ENCODE results near the gene COLEC11.

GRCh38 chr2:3656762-3657721, 62.1 kb downstream of the COLEC11 start:
- TF ChIP-seq CTCF (conservative IDR thresholded peaks at IDR 0.05): no peak
- no peak for TF ChIP-seq ZFX (IDR thresholded peaks at IDR 0.05)

All from C4-2B (cell line).